Fibroblast of mammary gland (primary cell): ENCODE data around the gene SMCHD1.
A peak's percentile ranks its signal among the peaks of the same experiment; 100 is the strongest.

Experiments
- DNase-seq: peaks from one replicate; pipeline ENCODE4 v3.0.0-alpha.2; 2010; ENCODE audit warnings: low read depth
- H3K4me3 ChIP-seq: 2 replicates; pipeline ENCODE4 v1.5.1; 2011; ENCODE audit warnings: low read depth, mild to moderate bottlenecking, low read length, moderate library complexity; ENCODE audit not compliant: control insufficient read depth
- CTCF ChIP-seq: conservative IDR thresholded peaks from 2 replicates; pipeline ENCODE4 v1.5.1; 2011; ENCODE audit warnings: low read depth, low read length, inconsistent platforms; ENCODE audit not compliant: control insufficient read depth, insufficient read depth

SMCHD1 gene

DNA sequence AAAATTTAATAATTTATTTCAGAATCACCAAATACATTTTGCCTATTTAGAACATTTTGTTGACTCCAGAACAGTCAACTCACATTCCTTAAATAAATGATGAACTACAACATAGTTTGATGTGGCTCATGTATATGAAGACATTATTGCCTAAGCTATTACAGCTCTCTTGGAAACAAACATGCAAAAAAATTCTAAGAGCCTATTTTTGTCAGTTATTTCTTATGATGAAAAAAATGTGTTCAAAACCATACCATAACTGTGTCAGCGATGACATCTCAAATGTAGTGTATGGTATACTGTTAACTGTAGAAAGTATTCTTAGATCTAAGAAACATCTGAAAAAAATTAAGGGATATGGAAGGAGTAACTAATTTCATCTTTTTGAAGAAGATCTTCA is 185.0 kb downstream of the SMCHD1 start:
- no peak for DNase-seq
- H3K4me3 ChIP-seq: no peak overlapping the region
- TF ChIP-seq CTCF: no peak

- no peak for DNase-seq
- no peak for TF ChIP-seq CTCF
- H3K4me3 ChIP-seq: no peak overlapping the region
Measured at GRCh38 chr18:2843146-2843545, 187.6 kb downstream of the SMCHD1 start.

DNA sequence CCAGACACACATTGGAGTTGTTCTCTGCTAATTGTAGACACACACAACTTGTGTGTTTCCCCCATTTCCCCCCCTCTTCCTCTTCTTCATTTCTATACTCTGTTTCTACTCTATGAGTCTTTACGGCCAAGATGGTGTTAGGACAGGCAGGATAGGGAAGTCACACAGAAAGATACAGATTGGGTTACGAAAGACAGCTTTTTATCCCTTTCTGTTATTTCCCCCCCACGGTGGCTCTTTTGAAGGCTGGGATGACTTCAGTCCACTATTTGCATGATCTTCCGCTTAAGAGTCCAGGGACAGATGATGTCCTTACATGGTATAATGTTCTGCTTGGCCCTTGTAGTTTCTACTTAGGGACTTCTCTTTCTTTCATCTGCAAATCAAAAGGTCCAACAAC is 189.6 kb downstream of the SMCHD1 start:
- H3K4me3 ChIP-seq: no peak overlapping the region
- no peak for DNase-seq
- TF ChIP-seq CTCF: no peak

DNA sequence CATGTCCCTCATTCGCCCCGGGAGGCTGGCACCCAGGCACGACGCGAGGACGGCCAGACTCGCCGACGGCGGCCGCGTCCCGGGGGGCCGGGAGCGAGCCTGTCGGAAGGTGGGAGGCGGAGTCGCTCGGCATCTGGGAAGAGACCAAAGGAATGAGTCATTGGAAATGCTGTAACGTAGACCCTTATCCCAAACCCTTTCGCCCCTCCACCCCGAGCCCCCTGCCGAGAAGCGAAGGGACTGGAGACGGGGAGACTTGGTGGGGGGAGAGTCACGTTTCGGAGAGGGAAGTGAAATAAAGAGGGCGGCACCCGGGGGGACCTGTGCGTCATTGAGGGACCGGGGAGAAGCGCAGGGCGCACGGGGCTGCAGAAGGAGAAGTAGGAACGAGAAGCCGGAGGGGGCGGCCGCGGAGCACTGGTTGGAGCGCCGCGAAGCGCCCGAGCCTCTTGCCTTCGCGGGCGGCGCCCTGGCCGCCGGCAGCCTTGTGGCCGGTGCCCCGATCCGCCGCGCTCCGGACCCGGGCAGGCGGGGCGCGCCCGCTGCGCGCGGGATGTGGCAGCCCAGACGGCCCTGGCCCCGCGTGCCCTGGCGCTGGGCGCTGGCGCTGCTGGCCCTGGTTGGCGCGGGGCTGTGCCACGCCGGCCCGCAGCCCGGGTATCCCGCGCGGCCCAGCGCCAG is 191.2 kb downstream of the SMCHD1 start, which contains the start of gene EMILIN2:
TSS of gene EMILIN2 (plus strand) at position 371 of the 681 bp plus-strand sequence. CDS start at position 554, 183 bp downstream.
- peak; percentile 37 for DNase-seq
- TF ChIP-seq CTCF: no peak
- peak within 1 kb of the TSS; percentile 51 for H3K4me3 ChIP-seq

DNA sequence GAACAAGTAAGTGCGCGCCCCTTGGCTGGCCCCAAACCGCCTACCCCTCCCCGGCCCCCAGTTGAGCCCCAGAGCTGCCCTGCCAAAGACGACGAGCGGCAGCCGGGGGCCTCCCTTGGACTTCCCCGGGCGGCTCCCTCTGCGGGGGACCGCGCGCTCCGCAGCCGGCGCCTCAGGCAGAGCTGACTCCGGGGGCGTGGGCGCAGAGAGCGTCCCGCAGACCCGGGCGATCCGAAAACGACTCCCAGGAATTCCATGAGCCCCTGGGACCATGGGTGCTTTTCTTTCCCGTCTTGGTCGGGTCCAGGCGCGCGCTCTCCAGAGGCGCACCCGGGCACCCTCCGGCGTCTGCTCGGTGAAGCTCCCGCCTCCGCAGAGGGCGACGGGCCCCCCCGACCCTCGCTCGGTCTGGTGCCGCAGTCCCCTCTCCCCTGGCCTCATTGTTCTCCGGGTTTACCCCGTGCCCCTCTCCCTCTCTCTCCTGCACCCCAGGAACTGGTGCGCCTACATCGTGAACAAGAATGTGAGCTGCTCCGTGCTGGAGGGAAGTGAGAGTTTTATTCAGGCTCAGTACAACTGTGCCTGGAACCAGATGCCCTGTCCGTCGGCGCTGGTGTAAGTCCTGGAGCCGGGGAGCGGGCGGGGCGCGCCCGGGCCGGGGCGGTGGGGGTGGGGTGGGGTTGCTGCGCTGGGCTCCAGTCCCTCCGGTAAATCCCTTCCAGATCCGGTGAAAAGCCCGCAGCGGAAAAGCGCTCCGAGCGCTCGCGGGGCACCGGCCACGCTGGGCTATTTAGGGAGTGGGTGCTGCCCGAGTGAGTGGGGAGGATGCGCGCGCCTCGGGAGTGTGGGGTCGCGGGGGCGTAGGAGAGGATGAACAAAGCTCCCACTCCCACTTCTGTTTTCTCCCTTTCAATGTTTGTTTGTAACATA is 192.1 kb downstream of the SMCHD1 start:
- no peak for TF ChIP-seq CTCF
- peak overlapping the region; percentile 51 for H3K4me3 ChIP-seq
- DNase-seq: peak; percentile 39

DNA sequence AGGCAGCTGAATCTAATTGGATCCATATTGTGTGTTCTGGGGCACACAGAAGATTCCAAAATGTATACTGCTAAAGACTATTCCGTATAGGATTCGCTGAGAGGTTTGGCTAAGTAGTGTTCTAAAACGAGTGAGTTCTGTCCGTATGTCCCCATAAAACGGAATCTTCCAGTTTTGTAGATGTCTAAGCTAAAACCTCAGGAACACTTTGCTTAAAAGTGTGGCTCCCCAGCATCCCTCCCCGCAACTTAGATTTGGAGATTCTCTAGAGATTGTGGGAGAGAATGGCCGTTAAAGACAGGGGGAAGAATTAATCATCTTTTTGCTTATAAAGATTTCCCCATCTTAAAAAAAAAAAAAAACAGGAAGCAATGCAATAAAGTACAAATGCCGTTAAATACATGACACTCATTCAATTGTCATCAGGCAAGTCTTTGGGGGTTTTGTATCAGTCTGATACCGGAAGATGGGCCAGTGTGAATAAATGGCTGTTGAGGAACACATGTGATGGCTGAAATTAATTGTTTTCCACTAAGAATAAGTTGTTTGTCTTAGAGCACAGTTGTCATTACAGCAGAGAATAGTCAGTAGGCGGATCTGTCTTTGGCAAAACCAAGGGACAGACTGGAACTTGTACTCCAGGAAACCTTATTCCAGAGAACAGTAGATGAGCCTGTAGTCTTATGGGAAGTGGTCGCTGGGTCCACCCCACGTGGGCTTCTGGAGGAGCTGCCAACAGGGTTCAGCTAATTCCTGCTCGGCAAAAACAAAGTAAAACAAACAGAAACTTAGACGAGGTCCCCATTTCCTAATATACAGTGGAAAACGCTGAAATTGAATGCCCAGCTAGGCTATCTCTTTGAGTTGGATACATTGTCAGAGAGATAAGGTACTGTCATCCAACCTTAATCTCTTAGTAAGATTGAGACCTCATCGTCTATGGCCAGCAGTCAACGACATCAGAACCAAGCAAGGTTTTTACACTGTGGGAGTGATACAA is 193.0 kb downstream of the SMCHD1 start:
- no peak for TF ChIP-seq CTCF
- DNase-seq: no peak
- peak overlapping the region; percentile 51 for H3K4me3 ChIP-seq
